ENCODE measurements around the gene C11orf86. TPM values are rescaled to one million over a fixed set of nuclear protein-coding genes. Genes with fewer than 3 reads are reported as not detected.

Gene C11orf86
- not detected in 2 replicates for total RNA-seq

DNA sequence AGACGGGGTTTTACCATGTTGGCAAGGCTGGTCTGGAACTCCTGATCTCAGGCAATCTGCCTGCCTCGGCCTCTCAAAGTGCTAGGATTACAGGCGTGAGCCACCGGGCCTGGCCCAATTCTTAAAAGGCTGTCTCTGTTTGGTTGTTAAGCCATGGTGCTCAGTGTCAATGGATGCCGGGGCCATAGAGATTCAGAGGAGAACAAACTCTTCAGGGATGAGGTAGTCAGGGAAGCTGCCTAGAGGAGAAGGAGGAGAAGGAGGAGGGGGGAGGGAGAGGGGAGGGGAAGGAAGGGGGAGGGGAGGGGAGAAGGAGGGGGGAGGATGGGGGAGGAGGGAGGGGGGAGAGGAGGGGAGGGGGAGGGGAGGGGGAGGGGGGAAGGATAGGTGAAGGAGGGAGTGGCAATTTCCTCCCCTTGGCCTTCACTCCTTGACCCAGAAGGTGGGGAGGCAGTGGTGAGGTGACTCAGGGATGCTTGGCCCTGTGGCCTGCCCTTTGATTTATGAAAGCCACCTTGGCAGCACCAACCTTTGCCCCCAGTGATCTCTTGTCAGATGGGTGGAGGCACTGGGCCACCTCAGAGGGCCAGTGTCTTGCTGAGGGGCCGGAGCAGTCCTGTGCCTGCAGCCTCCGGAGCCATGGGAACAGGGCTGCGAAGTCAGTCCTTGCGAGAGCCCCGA, at the start of gene C11orf86:
C11orf86 (plus strand) TSS at position 581 of the 681 bp plus-strand sequence; CDS start at position 640, 59 bp downstream.
- DNase-seq (ENCODE audit: low read depth): no peak
- no peak for TF ChIP-seq CTCF (conservative IDR thresholded peaks at IDR 0.05; ENCODE audit: low read depth, low read length)
- no peak within 1 kb of the TSS for H3K4me3 ChIP-seq (ENCODE audit: low read depth, low read length)

GRCh38 chr11:66929753-66930152, 45.4 kb upstream of the C11orf86 start:
- DNase-seq (ENCODE audit: low read depth): no peak
- TF ChIP-seq CTCF (conservative IDR thresholded peaks at IDR 0.05; ENCODE audit: low read depth, low read length): no peak
- no peak overlapping the region for H3K4me3 ChIP-seq (ENCODE audit: low read depth, low read length)

DNA sequence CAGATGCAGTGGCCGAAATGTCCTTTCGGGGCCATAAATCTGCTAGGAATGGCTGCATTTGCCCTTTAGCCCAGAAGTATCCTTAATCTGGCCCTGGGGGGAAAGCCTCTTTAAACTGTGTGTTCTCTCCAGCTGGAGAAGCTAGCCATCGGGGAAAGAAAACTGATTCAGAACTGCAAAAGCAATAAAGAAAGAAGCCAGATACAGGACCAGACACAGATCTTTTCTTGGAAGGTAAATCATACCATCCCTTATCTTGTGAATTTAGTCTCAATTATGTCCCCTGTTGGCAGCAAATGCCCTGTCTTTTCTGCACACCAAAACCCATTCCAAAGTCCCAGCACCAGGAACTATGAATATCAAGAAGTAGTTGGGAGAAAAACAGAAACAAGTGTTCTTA, 42.6 kb upstream of the C11orf86 start:
- no peak for TF ChIP-seq CTCF (conservative IDR thresholded peaks at IDR 0.05; ENCODE audit: low read depth, low read length)
- no peak for DNase-seq (ENCODE audit: low read depth)
- no peak overlapping the region for H3K4me3 ChIP-seq (ENCODE audit: low read depth, low read length)

- no peak for TF ChIP-seq CTCF (conservative IDR thresholded peaks at IDR 0.05; ENCODE audit: low read depth, low read length)
- H3K4me3 ChIP-seq (ENCODE audit: low read depth, low read length): no peak overlapping the region
- DNase-seq (ENCODE audit: low read depth): no peak
Observed at GRCh38 chr11:66933531-66933930, 41.6 kb upstream of the C11orf86 start.

DNA sequence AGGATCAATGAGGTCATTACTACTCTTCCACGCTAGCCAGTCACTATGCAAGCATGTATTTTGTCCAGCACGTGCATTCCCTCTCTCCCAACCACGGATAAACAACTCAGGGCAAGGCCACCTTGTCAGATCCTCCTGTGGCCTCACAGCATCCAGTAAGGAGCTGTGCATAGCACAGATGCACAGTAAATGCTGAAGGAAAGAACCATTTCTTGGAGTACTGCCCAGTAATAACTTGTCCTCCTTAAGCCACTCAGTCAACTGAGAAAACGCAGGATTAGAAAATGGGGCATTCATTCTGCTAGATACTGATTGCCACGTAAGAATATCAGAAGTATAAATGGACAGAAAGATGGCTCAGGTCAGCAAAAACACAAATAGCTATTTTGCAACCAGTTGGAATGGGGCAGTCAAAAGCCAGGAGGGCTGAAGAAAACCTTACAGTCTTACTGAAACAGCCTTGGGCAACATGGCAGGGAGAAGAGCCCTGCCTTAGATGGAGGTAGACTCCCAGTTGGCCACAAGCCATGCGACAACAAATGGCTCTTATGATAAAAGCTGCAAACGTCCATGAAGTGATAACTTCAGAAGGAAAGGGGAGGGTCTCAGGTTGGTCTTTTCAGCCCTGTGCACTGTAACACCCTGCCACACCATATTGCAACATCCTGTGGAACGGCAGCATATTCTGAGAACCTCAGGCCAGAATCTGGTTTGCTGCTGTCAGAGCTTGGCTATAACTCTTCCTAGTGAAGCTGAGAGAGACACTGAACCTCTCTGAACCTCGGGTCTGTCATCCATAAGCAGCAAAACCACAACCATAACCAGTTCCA, 39.9 kb upstream of the C11orf86 start:
- TF ChIP-seq CTCF (conservative IDR thresholded peaks at IDR 0.05; ENCODE audit: low read depth, low read length): no peak
- no peak overlapping the region for H3K4me3 ChIP-seq (ENCODE audit: low read depth, low read length)
- DNase-seq (ENCODE audit: low read depth): no peak

DNA sequence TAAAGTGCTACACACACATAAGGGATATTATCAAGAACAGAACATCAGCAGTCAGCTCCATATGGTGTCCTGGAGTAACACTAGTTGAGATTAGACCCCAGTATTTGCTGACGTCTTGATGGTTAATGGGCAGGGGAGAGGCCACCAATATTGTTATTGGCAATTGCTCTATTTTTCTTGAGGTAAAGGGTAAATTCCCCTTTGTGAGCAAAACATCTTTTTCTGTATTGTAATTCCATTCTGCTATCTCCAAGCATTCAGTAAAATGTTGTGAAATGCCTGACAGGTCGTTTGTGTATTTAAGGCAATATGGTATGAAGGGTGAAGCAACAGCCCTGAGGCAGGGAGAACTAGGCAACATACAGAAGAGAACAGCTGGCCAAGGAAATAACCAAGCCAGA, 38.8 kb upstream of the C11orf86 start:
- no peak for DNase-seq (ENCODE audit: low read depth)
- H3K4me3 ChIP-seq (ENCODE audit: low read depth, low read length): no peak overlapping the region
- TF ChIP-seq CTCF (conservative IDR thresholded peaks at IDR 0.05; ENCODE audit: low read depth, low read length): no peak
